ENCODE results near the gene RIGI. TPM values are rescaled to one million over a fixed set of nuclear protein-coding genes. Genes with fewer than 3 reads are reported as not detected.

The RIGI gene
- total and polyA plus RNA-seq, 10 of the 15 experiments (the other 5 are each of a cell fraction or from before 2014, with no cell fraction given) = 5.3 to 15.2 (median 9.1) TPM

GRCh38 chr9:32550562-32551275, 24.7 kb upstream of the RIGI start (continued):
- TF ChIP-seq MEF2B (IDR thresholded peaks at IDR 0.05; ENCODE audit: partially characterized antibody, poor library complexity, severe bottlenecking) = peak; percentile 53
- no peak for TF ChIP-seq CUX1 (IDR thresholded peaks at IDR 0.05; ENCODE audit: insufficient replicate concordance, low read depth, low read length)
- no peak for TF ChIP-seq KDM1A (IDR thresholded peaks at IDR 0.05; ENCODE audit: borderline replicate concordance)
- TF ChIP-seq RBBP5 (conservative IDR thresholded peaks at IDR 0.05) = 0 out of 2 replicates have a peak, but pooled peaks have one; percentile 55
- TF ChIP-seq BHLHE40 (IDR thresholded peaks at IDR 0.05; ENCODE audit: borderline replicate concordance in 1 of 2, low read depth in 2 of 2, low read length in 1 of 2) = peak in 1 of 2 experiments; percentile 44; a peak in 1 of 4 replicates
- no peak for TF ChIP-seq EP300 (IDR thresholded peaks at IDR 0.05; ENCODE audit: borderline replicate concordance in 1 of 2, control insufficient read depth in 1 of 2, low read depth in 2 of 2, low read length in 2 of 2)
- TF ChIP-seq ASH2L (IDR thresholded peaks at IDR 0.05; ENCODE audit: borderline replicate concordance, low read depth) = peak; percentile 74; the same call in 1 of the 2 replicates
- no peak for TF ChIP-seq MEF2A (IDR thresholded peaks at IDR 0.05; ENCODE audit: insufficient read depth, low read depth, low read length)
- no peak for TF ChIP-seq SREBF1 (IDR thresholded peaks at IDR 0.05; ENCODE audit: low read length)
- peak; percentile 56 for TF ChIP-seq EED (IDR thresholded peaks at IDR 0.05; ENCODE audit: low read depth)
- TF ChIP-seq, protein P1, sequence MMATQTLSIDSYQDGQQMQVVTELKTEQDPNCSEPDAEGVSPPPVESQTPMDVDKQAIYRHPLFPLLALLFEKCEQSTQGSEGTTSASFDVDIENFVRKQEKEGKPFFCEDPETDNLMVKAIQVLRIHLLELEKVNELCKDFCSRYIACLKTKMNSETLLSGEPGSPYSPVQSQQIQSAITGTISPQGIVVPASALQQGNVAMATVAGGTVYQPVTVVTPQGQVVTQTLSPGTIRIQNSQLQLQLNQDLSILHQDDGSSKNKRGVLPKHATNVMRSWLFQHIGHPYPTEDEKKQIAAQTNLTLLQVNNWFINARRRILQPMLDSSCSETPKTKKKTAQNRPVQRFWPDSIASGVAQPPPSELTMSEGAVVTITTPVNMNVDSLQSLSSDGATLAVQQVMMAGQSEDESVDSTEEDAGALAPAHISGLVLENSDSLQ (IDR thresholded peaks at IDR 0.05) = peak; percentile 74; the same call in 1 of the 2 replicates
- TF ChIP-seq HDGF (IDR thresholded peaks at IDR 0.05) = peak; percentile 64; the same call in 1 of the 2 replicates
- no peak for TF ChIP-seq CHD4 (IDR thresholded peaks at IDR 0.05)
- TF ChIP-seq SRF (IDR thresholded peaks at IDR 0.05; ENCODE audit: low read depth in 2 of 2, low read length in 2 of 2) = 0 out of 4 replicates have a peak, but pooled peaks of 1 of the 2 experiments have one; percentile 10
- TF ChIP-seq BCL3 (IDR thresholded peaks at IDR 0.05; ENCODE audit: borderline replicate concordance, insufficient read depth, low read depth, low read length, poor library complexity, severe bottlenecking) = no peak
- peak; percentile 55; the same call in 1 of the 2 replicates for TF ChIP-seq RFX5 (IDR thresholded peaks at IDR 0.05; ENCODE audit: low read depth, low read length)
- peak; percentile 83 for TF ChIP-seq NR2C1 (IDR thresholded peaks at IDR 0.05)
- TF ChIP-seq NRF1 (conservative IDR thresholded peaks at IDR 0.05; ENCODE audit: low read depth, low read length) = peak; percentile 90
- TF ChIP-seq NR2F1 (conservative IDR thresholded peaks at IDR 0.05) = peak; percentile 78; the same call in 1 of the 2 replicates
- TF ChIP-seq, protein P2, sequence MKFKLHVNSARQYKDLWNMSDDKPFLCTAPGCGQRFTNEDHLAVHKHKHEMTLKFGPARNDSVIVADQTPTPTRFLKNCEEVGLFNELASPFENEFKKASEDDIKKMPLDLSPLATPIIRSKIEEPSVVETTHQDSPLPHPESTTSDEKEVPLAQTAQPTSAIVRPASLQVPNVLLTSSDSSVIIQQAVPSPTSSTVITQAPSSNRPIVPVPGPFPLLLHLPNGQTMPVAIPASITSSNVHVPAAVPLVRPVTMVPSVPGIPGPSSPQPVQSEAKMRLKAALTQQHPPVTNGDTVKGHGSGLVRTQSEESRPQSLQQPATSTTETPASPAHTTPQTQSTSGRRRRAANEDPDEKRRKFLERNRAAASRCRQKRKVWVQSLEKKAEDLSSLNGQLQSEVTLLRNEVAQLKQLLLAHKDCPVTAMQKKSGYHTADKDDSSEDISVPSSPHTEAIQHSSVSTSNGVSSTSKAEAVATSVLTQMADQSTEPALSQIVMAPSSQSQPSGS (IDR thresholded peaks at IDR 0.05; ENCODE audit: low read length) = no peak

Data from GM12878 (cell line).